GM20431 (cell line): Measurements from ENCODE around the gene HIGD2B.
"Not testable (repeated sequence)": the region's sequence is repeated elsewhere in the genome, so short reads cannot be mapped to it uniquely, and the experiment has no call there.

Source experiments
- in situ Hi-C: fragments of 300-500 bp; cut with MseI, MboI; formaldehyde crosslinking; loops from one replicate; pipeline ENCODE4 v1.15.0; 2020; ENCODE audit warnings: low sequenced_read_pairs; ENCODE audit not compliant: unreplicated experiment

Gene HIGD2B

GRCh38 chr15:72685925-72686794, at the start of gene HIGD2B, which contains the start of gene BBS4:
Gene HIGD2B, minus strand, starts transcription at chr15:72686182. Its CDS starts 9,808 bp downstream, at chr15:72676374.
Gene BBS4, plus strand, starts transcription at chr15:72686207. Its CDS starts 21 bp downstream, at chr15:72686228.
- in situ Hi-C loops: no loop called here

- in situ Hi-C loops: no loop called here
These were observed 49.1 kb upstream of the HIGD2B start for GRCh38 chr15:72735111-72735510.

- in situ Hi-C loops: no loop called here
These were observed 48.2 kb upstream of the HIGD2B start for GRCh38 chr15:72733941-72734738.

GRCh38 chr15:72732516-72732915, 46.5 kb upstream of the HIGD2B start:
- in situ Hi-C loops: no loop called here

GRCh38 chr15:72732086-72732485, 46.1 kb upstream of the HIGD2B start:
- in situ Hi-C loops: no loop called here

GRCh38 chr15:72728821-72729220, 42.8 kb upstream of the HIGD2B start:
- in situ Hi-C loops: no loop called here

GRCh38 chr15:72728249-72728648, 42.3 kb upstream of the HIGD2B start:
- in situ Hi-C loops: not testable (repeated sequence)

GRCh38 chr15:72727154-72727553, 41.2 kb upstream of the HIGD2B start:
- in situ Hi-C loops: no loop called here

GRCh38 chr15:72725851-72726250, 39.9 kb upstream of the HIGD2B start:
- in situ Hi-C loops: not testable (repeated sequence)

GRCh38 chr15:72725446-72725845, 39.5 kb upstream of the HIGD2B start:
- in situ Hi-C loops: no loop called here

GRCh38 chr15:72724028-72724427, 38.0 kb upstream of the HIGD2B start:
- in situ Hi-C loops: loop anchor here (25.0 kb wide), 1 partner anchor 363 kb away; no protein-coding TSS in a partner anchor

- in situ Hi-C loops: loop anchor here (25.0 kb wide), 1 partner anchor 365 kb away; no protein-coding TSS in a partner anchor
These were observed 36.2 kb upstream of the HIGD2B start for GRCh38 chr15:72722071-72722696.

- in situ Hi-C loops: loop anchor here (25.0 kb wide), 1 partner anchor 379 kb away; no protein-coding TSS in a partner anchor
These were observed 22.7 kb upstream of the HIGD2B start for GRCh38 chr15:72708551-72709303.

GRCh38 chr15:72706266-72706665, 20.3 kb upstream of the HIGD2B start:
- in situ Hi-C loops: loop anchor here (25.0 kb wide), 1 partner anchor 381 kb away; no protein-coding TSS in a partner anchor

GRCh38 chr15:72700076-72700475, 14.1 kb upstream of the HIGD2B start:
- in situ Hi-C loops: loop anchor here (25.0 kb wide), 1 partner anchor 387 kb away; no protein-coding TSS in a partner anchor

GRCh38 chr15:72698938-72699337, 13.0 kb upstream of the HIGD2B start:
- in situ Hi-C loops: no loop called here

GRCh38 chr15:72690938-72691337, 5.0 kb upstream of the HIGD2B start:
- in situ Hi-C loops: no loop called here

- in situ Hi-C loops: no loop called here
These were observed 2.7 kb upstream of the HIGD2B start for GRCh38 chr15:72688697-72689096.

GRCh38 chr15:72685301-72685924, 569 bp downstream of the HIGD2B start:
- in situ Hi-C loops: no loop called here
